ENCODE results near the gene IFI16. TPM values are rescaled to one million over a fixed set of nuclear protein-coding genes. Genes with fewer than 3 reads are reported as not detected.

The IFI16 gene
- total RNA-seq = 100 to 1,000 TPM in 3 of 5 donors, 10 to 100 TPM in 2; 78.7 to 123 (median 106) TPM
- 129 TPM for total RNA-seq (2013)
- total RNA-seq = 88.3 to 515 (median 194) reads per million in 29 experiments

- peak; percentile 78 to 83 (median 81) for ATAC-seq (replicated peaks in 1 of 4)
- Mint-ChIP-seq H3K27me3 (no peaks in the 10 kb centered on the region), H3K36me3 (peaks cover 28% of the 10 kb centered on the region), H3K9me3 (no peaks in the 10 kb centered on the region), H3K4me1 (peaks cover 46 to 70% (median 51%) of the 10 kb centered on the region in 3 donors), H3K27ac (peak within 1 kb of the TSS; percentile 93 to 95), H3K4me3 (peak within 1 kb of the TSS; percentile 91 to 93 (median 92))
- CTCF ChIA-PET = interaction anchor here in 1 of 2 donors (0.6 to 3.5 kb wide), 4 partner anchors 8 to 279 kb away, joined by 3 to 22 read pairs (median 5); no protein-coding TSS in a partner anchor
- DNase-seq = peak in 30 of 35 experiments; percentile 5 to 82 (median 42)
- Histone ChIP-seq H3K27ac (ENCODE audit: low read length) (peak within 1 kb of the TSS; percentile 65), H3K9me3 (no peaks in the 10 kb centered on the region), H3K4me3 (ENCODE audit: control insufficient read depth in 1 of 2, extremely low read depth in 1 of 2, low read length in 1 of 2) (peak within 1 kb of the TSS; percentile 65 to 81), H3K36me3 (ENCODE audit: control insufficient read depth in 2 of 2, extremely low read depth in 1 of 2, insufficient read depth in 1 of 2, low read length in 1 of 2) (peaks cover 0 to 2% of the 10 kb centered on the region in 2 donors), H3K4me1 (ENCODE audit: control insufficient read depth in 1 of 2, extremely low read depth in 1 of 2, insufficient read depth in 2 of 2, low read length in 2 of 2) (peaks cover 19 to 33% of the 10 kb centered on the region in 2 experiments), H3K27me3 (replicated peaks in 1 of 2; ENCODE audit: control insufficient read depth in 2 of 2, extremely low read depth in 1 of 2, insufficient read depth in 2 of 2, low read length in 1 of 2) (no peaks in the 10 kb centered on the region)
- POLR2A ChIA-PET = interaction anchor here in 1 of 2 donors (0.9 to 1.2 kb wide), 2 partner anchors 10 to 100 kb away, joined by 3 read pairs; no protein-coding TSS in a partner anchor
- WGBS (ENCODE audit: insufficient coverage) = 0% methylated on average over 2 of the region's 5 CpGs
Measured at GRCh38 chr1:159009704-159010361, at the start of gene IFI16. IFI16 (plus strand) TSS chr1:159009907; CDS start chr1:159014681, 4,774 bp downstream.

GRCh38 chr1:158961178-158961577 lies 48.5 kb upstream of the IFI16 start:
- Mint-ChIP-seq H3K4me1 (peaks cover 0 to 2% (median 0%) of the 10 kb centered on the region in 3 donors), H3K27ac (peak overlapping the region in 1 of 2 donors; percentile 38), H3K27me3 (peaks cover 0 to 8% of the 10 kb centered on the region in 2 donors), H3K36me3 (peaks cover 69% of the 10 kb centered on the region), H3K4me3 (no peak overlapping the region), H3K9me3 (peaks cover 3 to 24% (median 11%) of the 10 kb centered on the region in 3 donors)
- ChIA-PET CTCF (no interaction called here), POLR2A (no interaction called here)
- no peak overlapping the region for H3K4me3 ChIP-seq (ENCODE audit: control insufficient read depth in 1 of 2, extremely low read depth in 1 of 2, low read length in 1 of 2)
- H3K9me3 ChIP-seq = peaks cover 3% of the 10 kb centered on the region
- H3K27ac ChIP-seq (ENCODE audit: low read length) = no peak overlapping the region
- DNase-seq = no peak
- peaks cover 11 to 16% of the 10 kb centered on the region in 2 donors for H3K36me3 ChIP-seq (ENCODE audit: control insufficient read depth in 2 of 2, extremely low read depth in 1 of 2, insufficient read depth in 1 of 2, low read length in 1 of 2)
- no peak for ATAC-seq (replicated peaks in 1 of 4)
- H3K27me3 ChIP-seq (replicated peaks in 1 of 2; ENCODE audit: control insufficient read depth in 2 of 2, extremely low read depth in 1 of 2, insufficient read depth in 2 of 2, low read length in 1 of 2) = no peaks in the 10 kb centered on the region
- WGBS (ENCODE audit: insufficient coverage) = no CpG with 5 or more reads among the region's 1 CpG
- no peaks in the 10 kb centered on the region for H3K4me1 ChIP-seq (ENCODE audit: control insufficient read depth in 1 of 2, extremely low read depth in 1 of 2, insufficient read depth in 2 of 2, low read length in 2 of 2)

GRCh38 chr1:158962983-158963382 lies 46.7 kb upstream of the IFI16 start:
- peaks cover 0 to 4% (median 2%) of the 10 kb centered on the region in 3 donors for H3K4me1 Mint-ChIP-seq
- Histone ChIP-seq H3K4me1 (ENCODE audit: control insufficient read depth in 1 of 2, extremely low read depth in 1 of 2, insufficient read depth in 2 of 2, low read length in 2 of 2) (no peaks in the 10 kb centered on the region), H3K4me3 (ENCODE audit: control insufficient read depth in 1 of 2, extremely low read depth in 1 of 2, low read length in 1 of 2) (no peak overlapping the region), H3K36me3 (ENCODE audit: control insufficient read depth in 2 of 2, extremely low read depth in 1 of 2, insufficient read depth in 1 of 2, low read length in 1 of 2) (peaks cover 11 to 16% of the 10 kb centered on the region in 2 donors), H3K27me3 (replicated peaks in 1 of 2; ENCODE audit: control insufficient read depth in 2 of 2, extremely low read depth in 1 of 2, insufficient read depth in 2 of 2, low read length in 1 of 2) (no peaks in the 10 kb centered on the region), H3K27ac (ENCODE audit: low read length) (no peak overlapping the region), H3K9me3 (peaks cover 3% of the 10 kb centered on the region)
- no peak for ATAC-seq (replicated peaks in 1 of 4)
- 72% methylated on average over 5 of the region's 5 CpGs for WGBS (ENCODE audit: insufficient coverage)
- H3K27me3 Mint-ChIP-seq = peaks cover 0 to 8% of the 10 kb centered on the region in 2 donors
- H3K9me3 Mint-ChIP-seq = peaks cover 3 to 37% (median 11%) of the 10 kb centered on the region in 3 donors
- ChIA-PET CTCF (interaction anchor here in 1 of 2 donors (1.2 kb wide), 1 partner anchor 12 kb away, joined by 4 read pairs; no protein-coding TSS in a partner anchor), POLR2A (no interaction called here)
- no peak overlapping the region for H3K4me3 Mint-ChIP-seq
- H3K27ac Mint-ChIP-seq = no peak overlapping the region
- no peak for DNase-seq
- peaks cover 79% of the 10 kb centered on the region for H3K36me3 Mint-ChIP-seq

- Mint-ChIP-seq H3K4me3 (no peak overlapping the region), H3K36me3 (peaks cover 55% of the 10 kb centered on the region), H3K27ac (peak overlapping the region in 1 of 2 donors; percentile 8), H3K9me3 (peaks cover 2 to 40% (median 11%) of the 10 kb centered on the region in 3 donors), H3K4me1 (peaks cover 0 to 18% (median 14%) of the 10 kb centered on the region in 3 donors), H3K27me3 (peaks cover 0 to 4% of the 10 kb centered on the region in 2 donors)
- ChIA-PET CTCF (no interaction called here), POLR2A (no interaction called here)
- no peak for DNase-seq
- Histone ChIP-seq H3K4me3 (ENCODE audit: control insufficient read depth in 1 of 2, extremely low read depth in 1 of 2, low read length in 1 of 2) (no peak overlapping the region), H3K4me1 (ENCODE audit: control insufficient read depth in 1 of 2, extremely low read depth in 1 of 2, insufficient read depth in 2 of 2, low read length in 2 of 2) (no peaks in the 10 kb centered on the region), H3K27ac (ENCODE audit: low read length) (no peak overlapping the region), H3K27me3 (replicated peaks in 1 of 2; ENCODE audit: control insufficient read depth in 2 of 2, extremely low read depth in 1 of 2, insufficient read depth in 2 of 2, low read length in 1 of 2) (no peaks in the 10 kb centered on the region), H3K9me3 (peaks cover 3% of the 10 kb centered on the region), H3K36me3 (ENCODE audit: control insufficient read depth in 2 of 2, extremely low read depth in 1 of 2, insufficient read depth in 1 of 2, low read length in 1 of 2) (peaks cover 0 to 9% of the 10 kb centered on the region in 2 donors)
- no CpG with 5 or more reads among the region's 3 CpGs for WGBS (ENCODE audit: insufficient coverage)
- ATAC-seq (replicated peaks in 1 of 4) = no peak
Measured at GRCh38 chr1:158969166-158969565, 40.5 kb upstream of the IFI16 start.

- peaks cover 2 to 36% (median 11%) of the 10 kb centered on the region in 3 donors for H3K9me3 Mint-ChIP-seq
Measured at GRCh38 chr1:158969855-158970254, 39.9 kb upstream of the IFI16 start.

GRCh38 chr1:158972841-158973240 lies 36.9 kb upstream of the IFI16 start:
- H3K27ac Mint-ChIP-seq = peak overlapping the region in 1 of 2 donors; percentile 30
- peaks cover 0 to 18% of the 10 kb centered on the region in 2 donors for H3K36me3 ChIP-seq (ENCODE audit: control insufficient read depth in 2 of 2, extremely low read depth in 1 of 2, insufficient read depth in 1 of 2, low read length in 1 of 2)

More at GRCh38 chr1:158969855-158970254, 39.9 kb upstream of the IFI16 start:
- ChIA-PET CTCF (no interaction called here), POLR2A (no interaction called here)
- Mint-ChIP-seq H3K36me3 (peaks cover 55% of the 10 kb centered on the region), H3K4me1 (peaks cover 0 to 18% (median 14%) of the 10 kb centered on the region in 3 donors), H3K27ac (peak overlapping the region in 1 of 2 donors; percentile 8), H3K27me3 (peaks cover 0 to under 1% of the 10 kb centered on the region in 2 donors), H3K4me3 (no peak overlapping the region)
- no CpG with 5 or more reads among the region's 1 CpG for WGBS (ENCODE audit: insufficient coverage)
- ATAC-seq (replicated peaks in 1 of 4) = no peak
- H3K9me3 ChIP-seq = peaks cover 3% of the 10 kb centered on the region
- no peak for DNase-seq
- no peaks in the 10 kb centered on the region for H3K27me3 ChIP-seq (replicated peaks in 1 of 2; ENCODE audit: control insufficient read depth in 2 of 2, extremely low read depth in 1 of 2, insufficient read depth in 2 of 2, low read length in 1 of 2)
- H3K4me1 ChIP-seq (ENCODE audit: control insufficient read depth in 1 of 2, extremely low read depth in 1 of 2, insufficient read depth in 2 of 2, low read length in 2 of 2) = no peaks in the 10 kb centered on the region
- no peak overlapping the region for H3K27ac ChIP-seq (ENCODE audit: low read length)
- no peak overlapping the region for H3K4me3 ChIP-seq (ENCODE audit: control insufficient read depth in 1 of 2, extremely low read depth in 1 of 2, low read length in 1 of 2)
- peaks cover 0 to 9% of the 10 kb centered on the region in 2 donors for H3K36me3 ChIP-seq (ENCODE audit: control insufficient read depth in 2 of 2, extremely low read depth in 1 of 2, insufficient read depth in 1 of 2, low read length in 1 of 2)

More at GRCh38 chr1:158972841-158973240, 36.9 kb upstream of the IFI16 start:
- peak in 1 of 4 experiments; percentile 33 for ATAC-seq (replicated peaks in 1 of 4)
- no peaks in the 10 kb centered on the region for H3K4me1 ChIP-seq (ENCODE audit: control insufficient read depth in 1 of 2, extremely low read depth in 1 of 2, insufficient read depth in 2 of 2, low read length in 2 of 2)
- ChIA-PET CTCF (no interaction called here), POLR2A (no interaction called here)
- H3K4me3 Mint-ChIP-seq = no peak overlapping the region
- H3K27me3 ChIP-seq (replicated peaks in 1 of 2; ENCODE audit: control insufficient read depth in 2 of 2, extremely low read depth in 1 of 2, insufficient read depth in 2 of 2, low read length in 1 of 2) = no peaks in the 10 kb centered on the region
- H3K9me3 ChIP-seq = no peaks in the 10 kb centered on the region
- no peaks in the 10 kb centered on the region for H3K27me3 Mint-ChIP-seq
- H3K27ac ChIP-seq (ENCODE audit: low read length) = no peak overlapping the region
- peaks cover 56% of the 10 kb centered on the region for H3K36me3 Mint-ChIP-seq
- no peak overlapping the region for H3K4me3 ChIP-seq (ENCODE audit: control insufficient read depth in 1 of 2, extremely low read depth in 1 of 2, low read length in 1 of 2)
- peaks cover 0 to 12% (median 2%) of the 10 kb centered on the region in 3 donors for H3K9me3 Mint-ChIP-seq
- peak in 1 of 35 experiments; percentile 29 for DNase-seq
- H3K4me1 Mint-ChIP-seq = peaks cover 0 to 22% (median 15%) of the 10 kb centered on the region in 3 donors
